ENCODE data around the gene CSTB.

Gene CSTB

DNA sequence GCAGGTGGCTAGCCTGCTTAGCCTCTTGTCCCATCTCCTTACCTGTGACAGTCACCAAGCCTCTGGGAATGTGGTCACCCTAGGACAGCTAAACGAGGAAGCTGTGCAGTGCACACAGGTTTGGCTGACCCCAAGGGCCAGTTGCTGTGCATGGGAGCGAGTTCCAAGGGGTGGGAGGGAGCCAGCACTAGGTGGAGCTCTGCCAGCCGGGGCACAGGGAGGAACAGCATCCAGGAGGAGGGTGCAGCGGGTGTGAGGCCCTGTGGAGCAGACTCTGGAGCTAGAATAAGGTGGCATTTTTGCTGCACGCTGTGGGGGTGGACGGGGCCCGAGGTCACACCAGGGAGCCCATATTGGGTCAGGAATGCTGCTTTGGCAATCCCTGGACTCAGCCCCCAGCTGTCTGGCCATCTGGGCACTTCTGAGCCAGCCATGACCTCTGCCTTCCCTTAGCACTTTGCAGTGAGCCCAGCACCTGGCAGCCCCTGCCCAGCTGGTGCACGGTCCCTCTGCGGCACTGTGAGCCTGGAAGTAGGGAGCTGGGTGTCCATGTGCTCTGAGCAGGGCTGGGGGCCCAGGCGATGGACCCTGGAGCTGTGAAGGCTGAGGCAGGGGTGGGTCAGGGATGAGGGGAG lies 48.5 kb downstream of the CSTB start:
- DNase-seq, result no peak

DNA sequence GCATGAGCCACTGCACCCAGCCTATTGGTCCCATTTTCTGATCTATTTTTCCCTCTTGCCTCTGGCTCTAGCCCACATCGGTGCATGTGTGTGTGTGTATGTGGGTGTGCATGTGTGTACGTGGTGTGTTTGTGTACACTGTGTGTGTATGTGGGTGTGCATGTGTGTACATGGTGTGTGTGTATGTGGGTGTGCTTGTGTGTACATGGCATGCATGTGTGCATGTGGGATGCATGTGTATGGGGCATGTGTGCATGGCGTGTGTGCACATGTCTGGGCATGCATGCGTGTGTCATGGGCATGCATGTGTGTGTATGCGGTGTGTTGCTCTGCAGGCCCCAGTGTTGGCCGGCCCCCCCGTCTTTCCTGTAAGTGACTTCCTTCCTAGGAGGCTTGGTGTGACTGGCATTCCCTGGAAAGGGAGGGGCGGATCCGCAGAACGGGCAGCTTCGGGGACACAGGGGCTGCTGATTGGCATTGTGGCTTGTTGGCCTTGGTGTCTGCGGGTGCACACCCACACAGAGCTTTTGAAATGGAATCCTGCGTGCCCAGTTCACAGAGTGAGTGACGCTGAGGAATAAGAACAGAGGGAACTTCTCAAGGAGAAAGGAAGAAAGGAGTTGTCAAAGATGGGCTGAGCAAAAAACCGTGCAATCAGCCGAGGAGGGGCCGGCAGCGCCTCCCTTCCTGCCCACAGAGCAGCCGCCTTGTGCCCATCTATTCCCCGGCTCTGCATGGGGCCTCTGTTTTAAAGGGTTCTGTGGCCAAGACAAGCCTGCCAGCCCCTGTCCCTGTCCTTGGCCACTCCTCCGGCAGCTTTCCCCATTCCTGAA lies 49.2 kb downstream of the CSTB start:
- DNase-seq, result no peak
